H1 (cell line): ENCODE data around the gene SYMPK. TPM values are rescaled to one million over a fixed set of nuclear protein-coding genes. Genes with fewer than 3 reads are reported as not detected.

Experiments
- CTCF ChIA-PET: fragments of 300-600 bp; sonication (Branson Sonifier 250); formaldehyde crosslinking; loops from one replicate; lab custom pipeline; 2021; ENCODE audit not compliant: partially characterized antibody; lab: Charles Lee
- POLR2A ChIA-PET: fragments of 300-600 bp; sonication (Branson Sonifier 250); formaldehyde crosslinking; loops from one replicate; lab custom pipeline; 2021; ENCODE audit warnings: inconsistent platforms; ENCODE audit not compliant: partially characterized antibody; lab: Charles Lee
- DNase-seq, 2 experiments: peaks; one replicate each; pipeline versions ENCODE4 v3.0.0 to v3.0.0-alpha.2; 2010 to 2022; ENCODE audit warnings: low spot score in 2 of 2, low read depth in 1 of 2, mixed read lengths in 1 of 2
- FAIRE-seq: peaks from 2 replicates; lab custom pipeline; 2011; peaks lifted over from hg19 to GRCh38; lab: Jason Lieb, UNC
- H2AFZ ChIP-seq: 2 replicates; pipeline ENCODE4 v1.8.1; 2012; ENCODE audit warnings: low read length, inconsistent platforms
- H2AK5ac ChIP-seq: 2 replicates; pipeline ENCODE4 v1.6.1; 2013; ENCODE audit warnings: low read depth, low read length
- H2BK120ac ChIP-seq: replicated peaks from 2 replicates; pipeline ENCODE3; 2013; ENCODE audit warnings: low read depth, low read length, inconsistent platforms
- H2BK12ac ChIP-seq: 2 replicates; pipeline ENCODE4 v1.6.1; 2013; ENCODE audit warnings: low read depth, low read length
- H2BK15ac ChIP-seq: 2 replicates; pipeline ENCODE4 v1.6.1; 2013; ENCODE audit warnings: low read length
- H2BK20ac ChIP-seq: 2 replicates; pipeline ENCODE4 v1.6.1; 2013; ENCODE audit warnings: low read length
- H2BK5ac ChIP-seq: 2 replicates; pipeline ENCODE4 v1.6.1; 2013; ENCODE audit warnings: low read depth, low read length
- H3K14ac ChIP-seq: 2 replicates; pipeline ENCODE4 v1.6.1; 2013; ENCODE audit warnings: inconsistent platforms; ENCODE audit not compliant: insufficient read length
- H3K18ac ChIP-seq: 2 replicates; pipeline ENCODE4 v1.6.1; 2013; ENCODE audit warnings: low read length; ENCODE audit errors: extremely low read depth
- H3K23ac ChIP-seq: 2 replicates; pipeline ENCODE4 v1.6.1; 2013; ENCODE audit warnings: inconsistent platforms; ENCODE audit not compliant: insufficient read length
- H3K23me2 ChIP-seq: 2 replicates; pipeline ENCODE4 v1.6.1; 2013; ENCODE audit warnings: low read depth, low read length
- H3K27ac ChIP-seq: 2 replicates; pipeline ENCODE4 v1.6.1; 2011; ENCODE audit warnings: low read depth, low read length, inconsistent platforms
- H3K27me3 ChIP-seq, 4 experiments: replicated peaks in 1 of 4; 1 replicate in 1 of 4; 2 replicates in 3 of 4; pipeline versions ENCODE4 v1.6.1 to v1.8.1; 2011 to 2013; ENCODE audit warnings: low read length in 3 of 4, mild to moderate bottlenecking in 3 of 4, inconsistent platforms in 2 of 4, mixed read lengths in 2 of 4, moderate library complexity in 1 of 4; ENCODE audit not compliant: control insufficient read depth in 3 of 4, insufficient read depth in 3 of 4; ENCODE audit errors: extremely low read depth in 1 of 4
- H3K36me3 ChIP-seq, 4 experiments: 2 replicates each; pipeline versions ENCODE4 v1.6.1 to v1.8.1; 2011 to 2013; ENCODE audit warnings: mild to moderate bottlenecking in 4 of 4, low read length in 3 of 4, moderate library complexity in 2 of 4, control low read depth in 1 of 4, inconsistent platforms in 1 of 4; ENCODE audit not compliant: insufficient read depth in 4 of 4, control insufficient read depth in 2 of 4
- H3K4ac ChIP-seq: replicated peaks from 2 replicates; pipeline ENCODE3; 2013; ENCODE audit warnings: low read length, low read depth, mixed read lengths, inconsistent platforms; ENCODE audit not compliant: insufficient read length
- H3K4me1 ChIP-seq, 4 experiments: replicated peaks in 1 of 4; 1 replicate in 1 of 4; 2 replicates in 3 of 4; pipeline versions ENCODE4 v1.6.1 to v1.8.1; 2011 to 2013; ENCODE audit warnings: low read length in 3 of 4, inconsistent platforms in 2 of 4, mixed read lengths in 1 of 4; ENCODE audit not compliant: insufficient read depth in 4 of 4, control insufficient read depth in 3 of 4
- H3K4me2 ChIP-seq, 2 experiments: 2 replicates each; pipeline versions ENCODE4 v1.6.1 to v1.8.1; 2011 to 2013; ENCODE audit warnings: low read depth in 2 of 2, low read length in 2 of 2, control low read depth in 1 of 2, inconsistent platforms in 1 of 2, mild to moderate bottlenecking in 1 of 2; ENCODE audit not compliant: insufficient read depth in 1 of 2
- H3K4me3 ChIP-seq, 4 experiments: fragments of 200-600, 300-600 bp in 1 of 4; sonication (generic), shearing (Covaris generic), sonication (Bioruptor Twin) in 1 of 4; 2 replicates each; pipeline versions ENCODE4 v1.5.1 to v1.8.1; 2011 to 2016; ENCODE audit warnings: low read length in 4 of 4, low read depth in 3 of 4, control low read depth in 2 of 4, inconsistent platforms in 2 of 4, mild to moderate bottlenecking in 2 of 4, mixed read lengths in 1 of 4, moderate library complexity in 1 of 4; ENCODE audit not compliant: insufficient read depth in 2 of 4; ENCODE audit errors: extremely low read depth in 1 of 4
- H3K56ac ChIP-seq: replicated peaks from 2 replicates; pipeline ENCODE3; 2013; ENCODE audit warnings: low read depth, mild to moderate bottlenecking, mixed read lengths, low read length, inconsistent platforms; ENCODE audit not compliant: insufficient read length
- H3K79me1 ChIP-seq: 2 replicates; pipeline ENCODE4 v1.6.1; 2013; ENCODE audit warnings: low read depth, low read length, control low read depth
- H3K79me2 ChIP-seq, 2 experiments: 2 replicates each; pipeline versions ENCODE4 v1.6.1 to v1.8.1; 2012 to 2013; ENCODE audit warnings: low read length in 2 of 2, mild to moderate bottlenecking in 2 of 2, inconsistent platforms in 1 of 2; ENCODE audit not compliant: insufficient read depth in 2 of 2, control insufficient read depth in 1 of 2
- H3K9ac ChIP-seq, 4 experiments: replicated peaks in 1 of 4; 1 replicate in 1 of 4; 2 replicates in 3 of 4; pipeline versions ENCODE4 v1.6.1 to v1.8.1; 2011 to 2013; ENCODE audit warnings: low read depth in 3 of 4, low read length in 3 of 4, control low read depth in 2 of 4, mild to moderate bottlenecking in 2 of 4, moderate library complexity in 2 of 4, inconsistent platforms in 1 of 4; ENCODE audit errors: extremely low read depth in 1 of 4
- H3K9me3 ChIP-seq, 2 experiments: 2 replicates each; pipeline versions ENCODE4 v1.6.1 to v1.8.1; 2012 to 2013; ENCODE audit warnings: mild to moderate bottlenecking in 2 of 2, moderate library complexity in 2 of 2, control low read depth in 1 of 2, inconsistent platforms in 1 of 2, low read depth in 1 of 2, low read length in 1 of 2, mixed read lengths in 1 of 2; ENCODE audit not compliant: insufficient read depth in 2 of 2
- H4K20me1 ChIP-seq, 2 experiments: replicated peaks in 1 of 2; 2 replicates each; pipeline versions ENCODE3 to v1.8.1; 2011 to 2013; ENCODE audit warnings: inconsistent platforms in 2 of 2, low read length in 2 of 2, mild to moderate bottlenecking in 1 of 2; ENCODE audit not compliant: insufficient read depth in 2 of 2, control insufficient read depth in 1 of 2
- H4K5ac ChIP-seq: 2 replicates; pipeline ENCODE4 v1.6.1; 2013; ENCODE audit warnings: low read length, low read depth, mixed read lengths, inconsistent platforms; ENCODE audit not compliant: insufficient read length
- H4K8ac ChIP-seq: 2 replicates; pipeline ENCODE4 v1.8.0; 2013; ENCODE audit warnings: mild to moderate bottlenecking, moderate library complexity, low read length, inconsistent platforms; ENCODE audit not compliant: insufficient read depth; ENCODE audit errors: extremely low read depth
- H4K91ac ChIP-seq: replicated peaks from 2 replicates; pipeline ENCODE3; 2013; ENCODE audit warnings: low read length, mixed read lengths, inconsistent platforms; ENCODE audit not compliant: insufficient read length
- BRCA1 ChIP-seq: IDR thresholded peaks from 2 replicates; pipeline ENCODE4 v1.6.1; 2012; ENCODE audit warnings: low read depth, low read length, improper control_type of control experiment
- CHD1 ChIP-seq: IDR thresholded peaks from 2 replicates; pipeline ENCODE4 v1.6.1; 2012; ENCODE audit warnings: low read depth, low read length, improper control_type of control experiment
- CREB1 ChIP-seq: IDR thresholded peaks from 2 replicates; pipeline ENCODE4 v1.6.1; 2012; ENCODE audit warnings: inconsistent platforms
- EGR1 ChIP-seq: IDR thresholded peaks from 2 replicates; pipeline ENCODE4 v1.6.1; 2011; ENCODE audit warnings: low read depth, low read length, borderline replicate concordance
- GABPA ChIP-seq: IDR thresholded peaks from 2 replicates; pipeline ENCODE4 v1.6.1; 2011; ENCODE audit warnings: mild to moderate bottlenecking, low read length, moderate library complexity, borderline replicate concordance; ENCODE audit not compliant: insufficient read depth
- KDM4A ChIP-seq: IDR thresholded peaks from one replicate; pipeline ENCODE4 v1.7.1; 2012; ENCODE audit warnings: low read depth, mild to moderate bottlenecking, moderate library complexity, low read length, inconsistent platforms; ENCODE audit not compliant: severe bottlenecking
- POLR2A ChIP-seq, 2 experiments: IDR thresholded peaks; 1 replicate in 1 of 2; 2 replicates in 1 of 2; pipeline ENCODE4 v1.6.1; 2011; ENCODE audit warnings: low read depth in 2 of 2, low read length in 2 of 2, mild to moderate bottlenecking in 2 of 2; ENCODE audit errors: control extremely low read depth in 1 of 2
- RFX5 ChIP-seq: IDR thresholded peaks from 2 replicates; pipeline ENCODE4 v1.6.1; 2011; ENCODE audit warnings: low read depth, low read length, improper control_type of control experiment, borderline replicate concordance
- RNF2 ChIP-seq: fragments of 200-900, 300-1000 bp; sonication (generic); IDR thresholded peaks from 2 replicates; pipeline ENCODE4 v1.7.1; 2016; ENCODE audit warnings: borderline replicate concordance, low read depth, mild to moderate bottlenecking, antibody characterized with exemption, low read length; ENCODE audit not compliant: poor library complexity, severe bottlenecking; ENCODE audit errors: missing control alignments
- SP1 ChIP-seq: IDR thresholded peaks from 2 replicates; pipeline ENCODE4 v1.6.1; 2011; ENCODE audit warnings: low read depth, low read length
- SP2 ChIP-seq: IDR thresholded peaks from 2 replicates; pipeline ENCODE4 v1.6.1; 2012; ENCODE audit warnings: mild to moderate bottlenecking, low read length, inconsistent platforms
- SP4 ChIP-seq: IDR thresholded peaks from 2 replicates; pipeline ENCODE4 v1.6.1; 2012; ENCODE audit warnings: low read length, inconsistent platforms
- TBP ChIP-seq: IDR thresholded peaks from 2 replicates; pipeline ENCODE4 v1.6.1; 2011; ENCODE audit warnings: low read depth, low read length, improper control_type of control experiment
- WGBS, 2 experiments: shearing (Covaris generic) in 1 of 2; methylation state at CpG; one replicate each; pipeline versions ENCODE4 v1.1.6 to v1.1.7; 2013 to 2015; ENCODE audit warnings: low lambda C conversion rate in 2 of 2, mixed read lengths in 2 of 2, inconsistent platforms in 1 of 2, low coverage in 1 of 2, missing lambda C conversion rate in 1 of 2; ENCODE audit not compliant: insufficient replicate concordance in 2 of 2, insufficient coverage in 1 of 2, insufficient read length in 1 of 2; ENCODE audit errors: extremely low coverage in 1 of 2, missing lambda C conversion rate in 1 of 2; 5-methylcytosine and 5-hydroxymethylcytosine counted together
- polyA plus RNA-seq, 7 experiments: library from polyadenylated mRNA; depleted of rRNA in 3 of 7; stranded (reverse) in 5 of 7; unstranded in 2 of 7; fragments of >200 nt in 5 of 7; fragments of 200-250 nt in 2 of 7; gene quantifications; 1 replicate in 5 of 7; 2 replicates in 1 of 7; 4 replicates in 1 of 7; pipeline versions ENCODE4 v1.2.1 to v1.2.3, GENCODE V29; 2011 to 2013; ENCODE audit warnings: missing spikeins in 2 of 7, mixed read lengths in 2 of 7
- total RNA-seq: library from RNA; stranded (reverse); fragmentation: NEBNext Ultra II Directional; extraction: Animal tissue kit (Norgen Biotek cat#: 25700); gene quantifications from 2 replicates; pipeline ENCODE4 v1.2.1, GENCODE V29; 2021

SYMPK gene
- total and polyA plus RNA-seq, 2 of the 8 experiments (the other 6 are each of a cell fraction or from before 2014, with no cell fraction given) = 93.6 to 99.5 TPM

DNA sequence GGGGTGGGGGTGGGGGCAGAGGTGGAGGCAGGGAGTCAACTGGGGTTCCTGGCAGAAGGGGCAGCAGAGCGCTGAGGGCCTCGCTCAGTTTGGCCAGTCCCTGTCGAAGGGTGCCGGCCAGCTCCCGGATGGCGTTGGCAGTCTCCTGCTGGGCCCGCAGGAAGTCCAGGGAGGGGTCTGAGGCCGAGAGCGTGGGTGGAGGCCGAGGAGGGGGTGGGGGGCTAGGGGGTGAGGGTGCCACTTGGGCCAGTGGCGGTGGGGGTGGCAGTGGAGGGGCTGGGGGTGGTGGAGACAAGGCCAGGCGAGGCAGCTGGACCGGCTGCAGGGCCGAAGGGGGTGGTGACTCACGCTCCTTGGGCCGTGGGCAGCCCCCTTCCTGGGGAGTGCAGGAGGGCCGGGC, 27.9 kb upstream of the SYMPK start:
- Histone ChIP-seq H3K23me2 (no peaks in the 10 kb centered on the region), H3K14ac (no peak overlapping the region), H2BK20ac (no peak overlapping the region), H4K91ac (no peak overlapping the region), H3K79me2 (no peaks in the 10 kb centered on the region), H3K4me3 (no peak overlapping the region), H2AFZ (no peak overlapping the region), H2BK120ac (no peak overlapping the region), H2BK5ac (no peak overlapping the region), H2AK5ac (no peak overlapping the region), H3K27me3 (no peaks in the 10 kb centered on the region), H3K4me1 (no peaks in the 10 kb centered on the region), H3K23ac (no peak overlapping the region), H3K9ac (no peak overlapping the region), H2BK15ac (no peak overlapping the region), H4K8ac (no peak overlapping the region), H3K4ac (no peak overlapping the region), H3K9me3 (no peaks in the 10 kb centered on the region), H3K56ac (no peak overlapping the region), H2BK12ac (no peak overlapping the region), H4K5ac (no peak overlapping the region), H3K36me3 (no peaks in the 10 kb centered on the region; a peak in 2 of 8 replicates), H3K4me2 (no peak overlapping the region), H3K79me1 (no peaks in the 10 kb centered on the region), H3K18ac (no peak overlapping the region), H4K20me1 (no peaks in the 10 kb centered on the region), H3K27ac (no peak overlapping the region)
- FAIRE-seq (no peak), DNase-seq (no peak)
- CTCF ChIA-PET = interaction anchor here (1.2 to 1.4 kb wide), 2 partner anchors 28 to 110 kb away, joined by 3 to 4 read pairs; partner anchors contain the start of gene SYMPK
- POLR2A ChIA-PET = interaction anchor here (1.2 kb wide), 1 partner anchor 24 kb away, joined by 3 read pairs; no protein-coding TSS in a partner anchor
- 100% methylated on average over 1 of the region's 17 CpGs; no CpG with 5 or more reads in 1 of the 2 experiments for WGBS, 2 experiments
- TF ChIP-seq POLR2A (IDR thresholded peaks at IDR 0.05; ENCODE audit: control extremely low read depth in 1 of 2, low read depth in 2 of 2, low read length in 2 of 2) (no peak), CHD1 (no peak), RFX5 (no peak), CREB1 (no peak), BRCA1 (no peak), SP2 (no peak), RNF2 (no peak), EGR1 (no peak), KDM4A (no peak), TBP (no peak), GABPA (no peak), SP4 (no peak), SP1 (no peak)
